NCI-H1417 treated with DMSO at 0.1 percent for 48 hours (cell line): ENCODE data around the gene KLHDC3.

Source experiments
- DNase-seq: peaks from one replicate; lab custom pipeline; 2025; lab: John Stamatoyannopoulos, UW

KLHDC3 gene, protein sequence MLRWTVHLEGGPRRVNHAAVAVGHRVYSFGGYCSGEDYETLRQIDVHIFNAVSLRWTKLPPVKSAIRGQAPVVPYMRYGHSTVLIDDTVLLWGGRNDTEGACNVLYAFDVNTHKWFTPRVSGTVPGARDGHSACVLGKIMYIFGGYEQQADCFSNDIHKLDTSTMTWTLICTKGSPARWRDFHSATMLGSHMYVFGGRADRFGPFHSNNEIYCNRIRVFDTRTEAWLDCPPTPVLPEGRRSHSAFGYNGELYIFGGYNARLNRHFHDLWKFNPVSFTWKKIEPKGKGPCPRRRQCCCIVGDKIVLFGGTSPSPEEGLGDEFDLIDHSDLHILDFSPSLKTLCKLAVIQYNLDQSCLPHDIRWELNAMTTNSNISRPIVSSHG

DNA sequence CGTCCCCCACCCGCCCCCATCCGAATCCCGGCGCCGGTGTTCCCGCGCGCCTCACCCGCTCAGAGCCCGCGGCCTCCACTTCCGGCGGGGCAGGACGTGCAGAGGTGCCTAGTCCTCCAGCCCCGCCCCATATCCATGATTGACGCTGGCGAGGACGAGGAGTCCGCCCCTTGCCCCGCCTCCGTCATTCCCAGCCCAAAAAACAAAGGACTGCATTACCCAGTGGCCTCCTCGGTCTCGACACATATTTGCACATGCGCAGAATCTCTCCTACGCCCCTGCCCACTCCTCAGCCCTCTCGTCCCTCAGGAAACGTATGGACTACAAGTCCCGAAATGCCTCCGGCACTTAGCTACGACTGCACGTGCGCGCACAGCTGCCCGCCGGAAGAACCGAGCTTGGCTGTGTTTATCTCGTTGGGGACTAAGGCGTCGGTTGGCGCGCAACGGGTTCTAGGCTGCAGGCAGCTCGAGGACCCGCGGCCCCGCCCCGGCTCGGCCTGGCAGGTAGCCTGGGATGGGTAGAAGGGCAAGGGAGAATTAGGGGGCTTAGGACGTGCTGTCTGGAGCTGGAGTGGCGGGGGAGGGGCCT lies at the start of gene KLHDC3, which contains the start of gene MEA1:
KLHDC3 (plus strand) TSS at position 407 of the 591 bp plus-strand sequence. CDS start 2,944 bp downstream, outside the sequence.
MEA1 (minus strand) TSS at position 104 of the 591 bp plus-strand sequence. CDS start 133 bp downstream, outside the sequence.
- DNase-seq = peak; percentile 98

DNA sequence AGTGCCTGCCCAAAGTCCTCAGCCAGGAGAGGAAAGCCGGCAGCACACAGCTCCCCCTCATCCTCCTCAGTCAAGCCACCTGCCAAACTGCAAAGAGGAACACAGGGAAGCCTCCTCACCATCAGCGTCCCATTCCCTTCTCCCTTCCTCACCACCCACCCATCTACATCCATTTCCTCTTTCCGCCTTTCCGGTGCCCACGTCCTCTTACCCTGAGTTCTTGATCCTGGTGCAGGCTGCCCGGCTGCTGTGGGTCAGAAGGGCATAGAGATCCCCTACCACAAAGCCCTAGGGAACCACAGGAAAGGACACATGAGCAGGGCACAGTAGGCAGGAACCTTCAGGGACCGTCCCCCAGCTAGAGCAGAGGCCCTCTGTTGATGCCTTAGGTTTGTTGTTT lies 47.5 kb upstream of the KLHDC3 start:
- DNase-seq = no peak

DNA sequence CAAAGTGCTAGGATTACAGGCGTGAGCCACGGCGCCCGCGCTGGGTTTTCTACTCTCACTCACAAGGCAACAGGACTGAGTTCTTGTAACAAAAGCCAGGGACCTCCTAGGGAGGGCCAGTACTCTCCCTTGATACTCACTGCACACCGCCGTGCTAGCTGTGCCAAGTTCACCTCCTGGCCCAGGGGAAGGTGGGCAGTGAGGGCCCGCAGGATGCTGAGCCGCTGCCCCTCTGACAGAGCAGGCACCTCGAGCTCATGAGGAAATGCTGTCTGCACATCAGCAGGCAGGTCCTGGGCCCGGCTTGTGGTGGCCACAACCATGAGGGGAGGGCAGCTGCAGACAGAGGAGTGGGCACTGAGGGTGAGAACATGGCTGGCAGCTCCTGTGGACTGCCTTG lies 46.8 kb upstream of the KLHDC3 start:
- DNase-seq = no peak

DNA sequence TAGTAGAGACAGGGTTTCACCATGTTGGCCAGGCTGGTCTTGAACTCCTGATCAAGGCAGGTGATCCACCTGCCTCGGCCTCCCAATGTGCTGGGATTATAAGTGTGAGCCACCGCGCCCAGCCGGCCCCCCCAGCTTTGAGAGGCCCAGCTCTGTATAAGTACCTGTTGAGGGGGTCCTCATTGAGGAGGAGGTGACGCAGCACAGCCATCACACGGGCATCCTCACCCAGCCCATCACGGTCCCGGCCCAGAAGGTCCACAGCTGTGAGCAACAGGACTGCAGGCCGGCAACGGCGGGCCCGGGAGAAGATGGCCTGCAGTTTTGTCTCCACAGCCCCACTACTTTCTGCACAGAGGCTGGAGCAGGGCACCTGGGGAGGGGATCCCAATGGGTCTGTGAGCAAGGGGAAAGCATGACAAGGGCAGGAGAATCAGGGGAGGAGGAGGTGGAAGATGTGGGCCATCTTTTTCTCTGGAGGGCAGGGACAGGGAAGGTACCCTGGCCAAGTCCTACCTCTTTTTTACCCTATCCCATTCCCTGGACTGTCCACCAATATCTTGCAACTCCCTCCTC lies 45.8 kb upstream of the KLHDC3 start:
- DNase-seq = no peak

DNA sequence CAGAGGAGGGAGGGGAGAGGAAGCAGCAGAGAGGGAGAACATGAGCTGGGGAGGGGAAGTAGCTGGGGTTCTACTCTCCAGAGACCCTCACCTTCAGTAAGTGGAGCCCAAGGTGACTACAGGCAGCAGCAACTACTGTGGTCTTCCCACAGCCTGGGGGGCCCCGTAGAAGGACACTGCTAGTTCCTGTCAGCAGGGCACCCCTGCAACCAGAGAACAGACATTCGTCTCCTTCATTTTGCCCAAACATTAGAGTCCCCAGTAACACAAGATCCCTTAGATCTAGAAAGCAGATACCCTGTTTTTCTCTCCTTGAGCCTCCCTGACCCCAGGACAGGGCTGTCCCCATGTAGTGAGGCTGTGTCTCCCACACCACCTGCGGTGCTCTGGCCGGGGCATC lies 45.3 kb upstream of the KLHDC3 start:
- DNase-seq = no peak

DNA sequence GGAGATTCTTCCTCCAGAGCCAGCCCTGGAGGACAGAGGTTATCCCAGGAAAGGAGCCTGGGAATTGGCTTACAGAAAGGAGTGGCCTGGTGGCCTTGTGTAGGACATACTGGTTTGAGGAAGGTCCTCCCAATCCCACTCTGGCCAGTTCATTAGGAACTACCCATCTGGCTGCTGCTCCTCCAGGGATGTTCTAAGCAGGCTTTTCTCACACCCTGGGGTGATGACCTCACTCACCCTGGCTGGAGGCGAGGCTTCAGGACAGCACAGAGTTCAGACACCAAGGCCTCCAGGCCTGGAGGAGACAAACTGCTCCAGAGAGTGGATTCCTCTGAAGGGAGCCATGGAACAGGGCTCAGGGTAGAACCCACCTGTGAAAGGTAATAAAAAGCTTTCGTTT lies 44.6 kb upstream of the KLHDC3 start:
- DNase-seq = no peak

DNA sequence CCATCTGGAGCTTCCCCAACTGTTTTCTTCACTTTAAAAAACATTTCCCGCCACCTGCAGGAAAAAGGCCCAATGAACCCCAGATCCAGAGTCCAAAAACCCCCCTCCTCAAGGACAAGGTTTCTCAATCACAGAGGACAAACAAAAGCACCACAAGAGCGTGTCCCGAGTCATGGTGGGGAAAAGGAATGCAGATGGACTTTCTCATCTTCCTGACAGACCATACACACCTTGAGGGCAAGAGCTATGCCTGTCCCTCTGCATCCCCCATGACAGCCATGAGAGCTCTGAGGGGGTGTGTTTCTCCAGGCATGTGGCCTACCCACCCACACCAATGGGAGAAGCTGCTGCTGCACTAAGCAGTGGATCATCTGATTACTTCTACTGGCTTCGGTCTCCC lies 44.1 kb upstream of the KLHDC3 start:
- no peak for DNase-seq

DNA sequence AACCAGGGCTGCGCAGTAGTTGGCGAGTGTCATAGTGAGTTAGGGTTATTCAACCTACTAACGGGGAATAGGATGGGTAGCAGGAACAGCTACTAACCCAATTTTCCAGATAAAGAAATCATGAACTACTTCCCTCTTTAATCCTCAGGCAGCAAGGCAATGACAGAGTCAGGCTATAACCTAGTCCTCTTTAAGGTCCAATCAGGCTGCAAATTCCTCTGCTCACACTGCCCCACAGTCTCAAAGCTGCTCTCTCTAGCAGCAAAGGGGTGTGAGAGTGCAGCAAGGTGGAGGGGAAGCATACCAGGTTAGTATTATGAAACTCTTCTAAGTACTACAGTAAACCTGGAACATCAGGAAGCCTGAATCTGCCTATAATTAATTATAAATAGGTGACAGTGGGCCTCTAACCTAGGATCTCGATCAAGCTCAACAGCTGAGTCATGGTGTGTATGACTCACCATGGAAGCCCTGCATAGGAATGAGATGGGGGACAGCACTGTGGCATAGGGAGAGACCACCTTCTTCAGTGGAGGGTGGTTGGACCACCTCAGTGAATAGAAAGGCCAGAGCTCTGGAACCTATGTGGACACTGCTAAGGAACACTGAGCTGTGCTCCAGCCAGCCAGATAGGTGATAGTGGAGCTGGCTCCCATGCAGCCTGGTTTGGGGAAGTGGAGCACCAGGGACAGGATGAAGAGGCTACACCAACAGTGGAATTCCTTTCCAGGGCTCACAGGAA lies 43.0 kb upstream of the KLHDC3 start:
- DNase-seq = no peak

DNA sequence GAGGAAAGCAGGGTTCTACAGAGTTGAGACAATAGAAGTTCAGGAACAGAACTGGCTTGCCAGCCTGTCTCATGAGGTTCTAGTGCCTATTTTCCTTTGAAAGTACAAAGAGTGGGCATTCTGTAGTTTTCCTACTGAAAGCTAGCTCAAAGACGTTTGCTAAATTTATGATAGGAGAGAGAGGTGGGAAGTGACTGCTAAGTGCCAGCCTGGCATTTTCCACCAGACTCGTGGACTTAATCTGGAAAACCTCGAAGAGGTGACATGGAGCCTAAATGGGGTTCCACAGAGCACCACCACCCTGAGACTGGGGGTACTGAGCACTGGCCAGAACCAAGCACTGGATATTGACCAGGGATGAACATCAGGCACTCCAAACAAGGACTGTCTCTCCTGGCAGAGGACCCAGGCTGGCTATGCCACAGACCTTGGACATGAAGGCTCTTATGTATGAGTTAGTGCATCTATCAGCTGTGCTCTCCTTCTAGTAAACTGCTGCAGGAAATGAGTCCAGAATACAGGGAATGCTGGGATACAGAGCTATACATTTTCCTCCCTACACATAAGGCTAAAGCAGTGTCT lies 42.2 kb upstream of the KLHDC3 start:
- no peak for DNase-seq

DNA sequence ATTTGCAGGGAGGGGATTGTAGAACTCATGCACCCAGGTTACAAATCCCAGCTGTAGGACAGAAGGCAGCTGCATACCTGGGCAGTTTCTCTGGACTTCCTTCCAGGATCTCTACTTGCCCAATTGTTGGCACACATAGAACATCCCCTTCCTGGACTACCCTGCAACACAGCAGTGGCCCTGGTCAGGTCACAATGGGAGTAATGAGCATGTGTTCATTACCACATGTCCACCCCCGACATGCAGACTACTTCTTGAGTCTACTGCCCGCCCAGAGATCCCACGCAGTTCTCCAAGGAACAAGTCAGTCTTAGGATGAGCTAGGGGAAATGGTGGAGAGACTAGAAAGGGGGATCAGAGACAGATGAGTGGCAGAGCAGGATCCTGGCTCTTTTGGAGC lies 40.1 kb upstream of the KLHDC3 start:
- DNase-seq = no peak

DNA sequence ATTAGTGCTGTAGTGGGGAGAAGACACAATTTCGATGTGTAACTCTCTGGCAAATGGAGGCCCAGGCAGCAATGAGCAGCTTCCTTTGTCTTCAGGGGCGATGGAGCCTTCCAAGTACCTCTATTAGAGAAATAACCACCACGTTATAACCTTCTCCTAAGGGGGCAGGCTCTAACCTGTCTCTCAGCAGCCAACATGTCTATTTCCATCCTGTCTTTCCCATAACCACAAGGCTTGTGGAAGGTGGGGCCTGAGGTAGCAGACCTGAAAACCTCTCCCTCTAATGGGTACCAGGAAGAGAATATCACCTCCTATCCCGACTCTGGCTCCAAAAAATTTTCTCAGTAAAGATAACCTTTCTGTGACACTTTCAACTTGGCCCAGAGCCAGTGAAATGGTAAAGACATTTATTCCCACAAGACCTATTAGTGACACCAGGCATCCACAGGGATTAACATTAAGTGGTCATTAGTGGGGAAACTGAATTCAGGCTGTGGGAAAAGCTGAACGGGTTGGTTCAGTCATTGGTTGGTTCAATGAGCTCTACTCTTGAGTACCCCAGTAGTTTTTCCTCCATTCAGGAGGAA lies 39.0 kb upstream of the KLHDC3 start:
- DNase-seq = no peak

DNA sequence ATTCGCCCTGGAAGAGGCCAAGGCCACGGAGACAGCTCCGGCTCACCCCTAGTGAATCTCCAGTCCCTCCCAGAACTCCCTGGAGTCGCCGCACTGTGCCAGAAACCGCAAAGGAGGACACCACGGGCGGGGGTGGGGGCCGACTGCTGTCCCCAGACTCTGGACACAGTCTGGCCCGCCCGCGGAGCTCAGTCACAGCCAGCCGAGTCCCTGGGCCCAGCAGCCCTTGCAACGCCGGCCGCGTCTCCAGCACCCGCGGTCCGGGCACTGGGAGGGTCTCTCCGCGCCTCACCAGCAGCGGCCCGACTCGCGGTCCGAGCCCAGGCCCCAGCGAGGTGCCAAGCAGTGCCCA lies 35.6 kb upstream of the KLHDC3 start:
- DNase-seq = no peak

DNA sequence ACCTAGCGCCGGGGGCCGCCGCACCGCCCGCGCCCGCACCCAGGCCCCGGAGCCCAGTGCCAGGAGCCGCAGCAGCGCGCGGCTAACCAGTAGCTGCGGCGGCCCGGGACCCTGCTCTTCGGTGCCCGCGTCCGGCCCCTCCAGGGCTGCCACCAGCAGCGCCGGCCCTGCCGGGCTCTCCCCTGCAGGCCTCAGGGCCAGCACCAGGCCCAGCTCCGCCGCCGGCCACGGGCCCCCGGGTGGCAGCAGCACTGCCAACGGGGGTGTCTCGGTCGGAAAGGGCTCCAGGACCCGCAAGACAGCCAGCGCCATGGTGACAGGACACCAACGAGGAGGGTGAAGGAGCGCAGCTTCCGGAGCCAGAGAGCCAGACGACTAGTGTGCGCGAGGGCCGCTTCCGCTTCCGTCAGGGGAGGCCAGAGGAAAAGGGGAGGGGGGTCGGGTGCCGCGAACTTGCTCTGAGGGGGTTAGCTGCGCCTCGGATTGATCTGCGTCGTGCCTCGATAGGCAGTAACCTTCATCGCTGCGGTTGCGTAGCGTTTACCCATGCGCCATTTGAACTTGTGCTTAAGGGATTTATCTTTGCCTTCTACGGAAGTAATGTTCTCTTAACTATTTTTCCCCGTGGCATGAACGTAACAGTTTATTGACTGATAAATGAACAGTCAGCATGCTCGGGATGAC lies 35.1 kb upstream of the KLHDC3 start, which contains the start of gene PEX6:
PEX6 (minus strand) TSS at position 343 of the 684 bp plus-strand sequence; CDS start at position 312, 31 bp downstream.
- DNase-seq = peak; percentile 44

DNA sequence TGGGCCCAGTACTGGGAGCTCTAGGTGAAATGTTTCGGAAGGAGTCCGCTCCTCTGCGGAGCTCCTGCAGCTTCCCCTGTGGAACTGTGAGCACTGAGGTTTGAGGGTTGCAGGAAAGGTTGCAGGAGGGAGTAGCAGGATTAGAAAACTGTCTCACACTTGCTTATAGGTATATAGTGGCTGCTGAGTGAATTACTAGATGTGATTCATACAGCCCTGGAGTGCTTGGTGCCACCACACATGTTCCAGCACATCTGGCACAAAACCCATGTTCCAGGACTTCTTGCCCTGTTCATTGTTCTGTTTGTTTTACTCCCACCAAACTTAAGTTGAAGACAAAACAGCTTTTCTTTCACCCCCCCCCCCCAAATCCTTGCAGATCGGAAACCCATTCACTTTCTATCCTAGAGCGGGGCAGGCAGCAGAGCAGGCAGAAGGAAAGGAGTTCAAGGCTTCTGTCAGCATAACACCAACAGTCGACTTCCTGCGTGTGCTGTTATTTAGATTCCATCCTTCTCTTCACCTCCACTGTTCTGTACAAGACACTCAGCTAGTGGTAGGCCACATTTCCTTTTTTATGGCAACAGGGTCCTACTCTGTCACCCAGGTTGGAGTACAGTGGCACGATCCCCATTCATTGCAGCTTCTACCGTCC lies 34.4 kb upstream of the KLHDC3 start:
- no peak for DNase-seq

DNA sequence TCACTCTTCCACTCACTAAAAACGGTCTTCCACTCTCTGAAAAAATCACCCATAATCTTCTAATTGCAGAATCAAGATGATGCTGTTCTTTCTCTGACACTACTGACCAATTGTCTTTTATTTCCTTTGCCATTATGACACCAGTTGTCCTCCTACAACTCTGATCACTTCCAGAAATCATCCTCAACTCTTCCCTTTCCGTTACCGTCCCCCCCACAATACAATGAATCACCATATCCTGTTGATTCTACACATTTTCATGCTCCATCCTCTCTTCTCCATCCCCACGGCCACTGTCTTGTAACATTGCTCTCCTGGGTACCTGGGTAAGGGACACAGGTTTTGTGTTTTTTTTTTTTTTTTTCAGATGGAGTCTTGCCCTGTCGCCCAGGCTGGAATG lies 32.2 kb upstream of the KLHDC3 start:
- no peak for DNase-seq

DNA sequence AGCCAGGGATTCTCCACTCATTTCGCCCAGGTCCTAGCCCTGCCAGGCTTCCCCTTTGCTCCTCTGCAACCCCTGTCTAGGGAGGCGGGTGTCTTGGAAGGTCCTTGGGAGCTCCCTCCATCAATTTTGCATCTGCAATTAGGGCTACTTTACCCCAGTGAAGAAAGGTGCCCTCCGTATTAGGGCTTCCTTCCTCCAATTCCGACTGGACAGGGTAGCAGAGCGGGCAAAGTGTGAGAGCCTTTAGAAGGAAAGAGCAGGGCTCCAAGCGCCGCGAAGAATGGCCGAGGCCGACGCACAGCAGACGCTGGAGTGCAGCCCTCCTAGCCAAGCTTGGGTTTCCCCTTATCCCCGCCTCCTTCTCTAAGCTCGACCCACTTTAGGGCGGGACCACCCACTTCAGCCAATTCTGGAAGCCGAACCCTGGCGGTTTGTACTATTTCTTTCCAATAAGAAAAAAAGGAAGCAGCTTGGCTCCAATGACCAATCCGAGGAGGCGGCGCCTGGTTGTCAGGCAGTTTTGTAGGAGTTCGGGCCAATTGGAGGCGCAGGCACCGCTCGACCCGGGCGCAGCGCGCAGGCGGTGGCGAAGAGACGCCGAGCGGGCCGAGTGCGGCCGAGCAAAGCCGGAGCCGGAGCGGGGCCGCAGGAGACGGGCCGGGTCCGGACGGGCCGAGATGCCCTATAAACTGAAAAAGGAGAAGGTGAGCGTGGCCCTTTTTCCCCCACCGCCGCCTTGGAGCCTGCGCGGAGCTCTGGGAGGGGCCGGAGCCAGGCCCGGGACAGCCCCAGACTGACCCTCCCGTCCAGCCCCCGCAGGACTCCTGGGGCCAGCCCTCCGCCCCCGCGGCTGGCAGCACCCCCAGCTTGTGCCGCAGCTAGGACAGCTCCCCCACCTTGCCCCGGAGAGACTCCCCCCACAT lies 29.8 kb upstream of the KLHDC3 start, which contains the start of gene PPP2R5D:
PPP2R5D (plus strand) TSS at position 570 of the 923 bp plus-strand sequence; CDS start at position 678, 108 bp downstream.
- DNase-seq = peak; percentile 92

DNA sequence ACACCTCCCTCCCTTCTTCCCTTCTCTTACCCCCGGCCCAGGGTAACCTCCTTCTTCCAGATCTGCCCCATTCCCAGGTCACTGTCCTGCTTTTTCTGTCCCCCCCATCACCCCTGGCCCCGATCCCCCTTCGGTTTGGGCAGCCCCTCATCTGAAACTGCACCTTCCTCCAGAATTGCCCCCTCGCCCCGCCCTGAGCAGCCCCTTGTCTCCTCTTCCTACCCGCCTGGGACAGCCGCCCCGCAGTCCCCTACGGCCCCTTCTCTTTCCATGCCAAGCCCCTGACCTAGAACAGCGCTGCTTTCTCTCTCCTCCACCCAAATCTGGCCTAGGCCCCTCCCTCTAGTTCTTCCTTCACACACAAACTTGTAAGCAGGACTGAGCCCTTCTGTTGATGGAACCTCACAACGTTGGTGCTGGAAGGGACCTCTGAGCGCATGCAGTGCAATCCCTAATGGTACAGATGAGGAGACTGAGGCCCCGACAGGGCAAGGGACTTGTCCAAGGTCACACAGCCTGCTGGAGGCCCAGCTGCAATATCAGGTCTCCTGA lies 29.0 kb upstream of the KLHDC3 start:
- no peak for DNase-seq

DNA sequence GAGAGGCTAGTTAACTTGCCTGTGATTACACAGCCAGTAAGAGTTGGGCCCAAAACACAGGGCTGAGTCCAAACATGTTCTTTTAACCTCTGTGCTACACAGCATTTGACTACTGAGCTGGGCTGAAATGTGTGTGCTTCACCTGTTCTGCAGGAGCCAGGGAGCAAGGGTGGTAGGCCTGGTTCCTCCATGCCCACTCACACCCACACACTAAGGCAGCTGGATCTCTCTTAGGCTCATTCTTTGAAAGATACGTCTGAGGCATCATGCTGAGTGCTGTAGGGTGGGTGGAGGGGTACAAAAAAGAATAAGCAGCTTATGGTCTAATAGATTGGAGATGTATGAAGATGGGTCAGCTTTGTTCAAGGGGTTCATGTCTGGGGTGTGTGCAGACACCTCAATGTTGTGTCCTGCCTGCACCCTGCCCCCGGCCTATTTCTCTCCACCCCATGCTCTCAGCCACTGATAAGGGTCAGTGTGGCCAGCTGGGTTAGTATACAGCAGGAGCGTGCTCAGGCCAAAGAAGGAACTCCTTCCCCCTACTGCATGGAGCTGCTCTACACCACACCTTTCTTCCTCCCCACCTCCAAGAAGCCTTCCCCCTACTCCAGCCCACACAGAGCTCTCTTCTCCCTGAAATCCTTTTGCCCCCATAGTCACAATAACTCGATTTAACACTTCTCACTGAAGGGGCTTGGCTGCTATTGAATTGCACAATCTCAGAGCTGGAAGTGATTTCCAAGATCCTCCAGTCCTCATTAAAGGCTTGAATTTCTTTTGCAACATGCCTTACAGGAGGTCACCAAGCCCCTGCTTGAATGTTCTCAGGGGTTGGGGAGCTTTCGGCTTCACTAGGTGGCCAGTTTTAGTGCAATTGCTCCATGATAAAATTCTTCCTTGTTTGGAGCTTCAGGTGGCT lies 26.3 kb upstream of the KLHDC3 start:
- no peak for DNase-seq
